HepG2 (cell line): Measurements from ENCODE around the gene PKD1L1. TPM values are rescaled to one million over a fixed set of nuclear protein-coding genes. Genes with fewer than 3 reads are reported as not detected.

Experiments
- ATAC-seq: fragments of 200-7000 bp; cut with Tn5 transposase; 3 replicates; pipeline ENCODE4 v1.9.1; 2020; ENCODE audit warnings: mild to moderate bottlenecking, moderate library complexity
- BruUV-seq: library from RNA; stranded (reverse); fragments of 400-500 nt; replicated peaks from 2 replicates; lab custom pipeline; 2021; lab: Mats Ljungman, UMichigan
- CTCF ChIA-PET: fragments of 300-600 bp; formaldehyde crosslinking; extraction: SDS; loops from one replicate; lab custom pipeline; 2021; ENCODE audit warnings: low total read pairs, inconsistent platforms, low intra/inter-chr PET ratio; lab: Yijun Ruan, JAX
- POLR2A ChIA-PET: fragments of 350-600 bp; sonication (Branson Sonifier 250); formaldehyde crosslinking; loops from one replicate; lab custom pipeline; 2020; ENCODE audit warnings: antibody characterized with exemption, inconsistent platforms; lab: Yijun Ruan, JAX
- DNase-seq: peaks from one replicate; pipeline ENCODE4 v3.0.0-alpha.2; 2015; ENCODE audit warnings: low spot score
- FAIRE-seq: peaks from 3 replicates; lab custom pipeline; 2011; peaks lifted over from hg19 to GRCh38; lab: Jason Lieb, UNC
- H2AFZ ChIP-seq: one replicate; pipeline ENCODE4 v1.6.1; 2011; ENCODE audit warnings: low read length, inconsistent platforms
- H3K27ac ChIP-seq: fragments of 300-600 bp; 3 replicates; pipeline ENCODE4 v1.8.0; 2011; ENCODE audit warnings: mixed run types, mild to moderate bottlenecking, mixed read lengths, low read length, inconsistent platforms; ENCODE audit not compliant: insufficient read depth; ENCODE audit errors: extremely low read length
- H3K27me3 ChIP-seq, 2 experiments: fragments of 200-600 bp in 1 of 2; 2 replicates in 1 of 2; 3 replicates in 1 of 2; pipeline versions ENCODE4 v1.6.0 to v1.8.0; 2011; ENCODE audit warnings: low read length in 2 of 2, mild to moderate bottlenecking in 2 of 2, moderate library complexity in 2 of 2, inconsistent platforms in 1 of 2; ENCODE audit not compliant: insufficient read depth in 2 of 2, control insufficient read depth in 1 of 2
- H3K36me3 ChIP-seq, 2 experiments: fragments of 200-600 bp in 1 of 2; replicated peaks in 1 of 2; 2 replicates in 1 of 2; 3 replicates in 1 of 2; pipeline versions ENCODE4 v1.5.1 to v1.8.0; 2011; ENCODE audit warnings: low read length in 2 of 2, inconsistent platforms in 1 of 2; ENCODE audit not compliant: insufficient read depth in 2 of 2, control insufficient read depth in 1 of 2
- H3K4me1 ChIP-seq: 2 replicates; pipeline ENCODE4 v1.5.1; 2012; ENCODE audit warnings: low read length, inconsistent platforms; ENCODE audit not compliant: insufficient read depth
- H3K4me2 ChIP-seq: 2 replicates; pipeline ENCODE4 v1.6.0; 2011; ENCODE audit warnings: low read depth, low read length, inconsistent platforms
- H3K4me3 ChIP-seq, 3 experiments: fragments of 200-600 bp in 1 of 3; sonication (generic), shearing (Covaris generic) in 1 of 3; replicated peaks in 1 of 3; 2 replicates each; pipeline ENCODE4 v1.5.1; 2011 to 2016; ENCODE audit warnings: low read length in 3 of 3, inconsistent platforms in 2 of 3, low read depth in 2 of 3, mild to moderate bottlenecking in 2 of 3, control low read depth in 1 of 3, mixed read lengths in 1 of 3; ENCODE audit not compliant: insufficient read depth in 1 of 3
- H3K79me2 ChIP-seq: one replicate; pipeline ENCODE4 v1.6.1; 2011; ENCODE audit warnings: low read length, inconsistent platforms; ENCODE audit not compliant: insufficient read depth
- H3K9ac ChIP-seq: 2 replicates; pipeline ENCODE4 v1.6.0; 2011; ENCODE audit warnings: mild to moderate bottlenecking, low read depth, low read length, inconsistent platforms; ENCODE audit not compliant: insufficient read depth
- H3K9me3 ChIP-seq: 2 replicates; pipeline ENCODE4 v1.5.1; 2012; ENCODE audit warnings: mild to moderate bottlenecking, low read length
- H4K20me1 ChIP-seq: 2 replicates; pipeline ENCODE4 v1.6.0; 2011; ENCODE audit warnings: inconsistent platforms, mild to moderate bottlenecking, low read length, moderate library complexity; ENCODE audit not compliant: insufficient read depth
- ADNP ChIP-seq: sonication (generic); formaldehyde crosslinking; IDR thresholded peaks from 2 replicates; pipeline ENCODE4 v1.4.0; 2020; ENCODE audit warnings: missing genetic modification reagents
- ATF6 ChIP-seq: sonication (generic); formaldehyde crosslinking; conservative IDR thresholded peaks from 2 replicates; pipeline ENCODE4 v1.4.0; 2020; ENCODE audit warnings: missing genetic modification reagents
- CBX2 ChIP-seq, 2 experiments: fragments of 200-600 bp in 1 of 2; sonication (generic); formaldehyde crosslinking in 1 of 2; IDR thresholded peaks; 2 replicates each; pipeline versions ENCODE4 v1.7.0 to v1.8.1; 2018 to 2022; ENCODE audit warnings: low read depth in 2 of 2, low read length in 1 of 2, mild to moderate bottlenecking in 1 of 2, missing genetic modification reagents in 1 of 2
- CCAR2 ChIP-seq: fragments of 200-400 bp; formaldehyde crosslinking; optimal IDR thresholded peaks from 2 replicates; pipeline ENCODE3; 2018; ENCODE audit warnings: low read depth, mild to moderate bottlenecking, low read length, moderate library complexity
- HCFC1 ChIP-seq: fragments of 150-350 bp; IDR thresholded peaks from 2 replicates; pipeline ENCODE4 v1.6.1; 2014; ENCODE audit warnings: low read depth, low read length
- NR2C2 ChIP-seq: sonication (generic); formaldehyde crosslinking; IDR thresholded peaks from 2 replicates; pipeline ENCODE4 v1.4.0; 2020; ENCODE audit warnings: missing genetic modification reagents, mild to moderate bottlenecking, moderate library complexity, borderline replicate concordance
- PLRG1 ChIP-seq: fragments of 450-650 bp; conservative IDR thresholded peaks from 2 replicates; pipeline ENCODE4 v1.6.1; 2016
- POLR2AphosphoS5 ChIP-seq: IDR thresholded peaks from 2 replicates; pipeline ENCODE4 v1.6.1; 2012; ENCODE audit warnings: low read depth, low read length
- PRDM4 ChIP-seq: sonication (generic); formaldehyde crosslinking; IDR thresholded peaks from 2 replicates; pipeline ENCODE4 v1.9.0; 2021; ENCODE audit warnings: missing genetic modification reagents, borderline replicate concordance
- SP2 ChIP-seq: sonication (generic); formaldehyde crosslinking; IDR thresholded peaks from 2 replicates; pipeline ENCODE4 v1.5.1; 2020; ENCODE audit warnings: mild to moderate bottlenecking, missing genetic modification reagents
- SRSF9 ChIP-seq: fragments of 200-400 bp; formaldehyde crosslinking; IDR thresholded peaks from 2 replicates; pipeline ENCODE4 v1.6.1; 2018; ENCODE audit warnings: borderline replicate concordance, mild to moderate bottlenecking, low read depth, low read length; ENCODE audit not compliant: insufficient read depth, poor library complexity, severe bottlenecking
- TEAD3 ChIP-seq: optimal IDR thresholded peaks from 2 replicates; pipeline ENCODE3; 2016; ENCODE audit warnings: borderline replicate concordance
- XRCC5 ChIP-seq: fragments of 200-400 bp; formaldehyde crosslinking; optimal IDR thresholded peaks from 2 replicates; pipeline ENCODE3; 2017; ENCODE audit warnings: mild to moderate bottlenecking, low read length
- ZNF280D ChIP-seq: sonication (generic); formaldehyde crosslinking; IDR thresholded peaks from 2 replicates; pipeline ENCODE4 v1.5.1; 2020; ENCODE audit warnings: mild to moderate bottlenecking, missing genetic modification reagents
- ZNF33B ChIP-seq: sonication (generic); formaldehyde crosslinking; IDR thresholded peaks from 2 replicates; pipeline ENCODE4 v1.5.1; 2020; ENCODE audit warnings: mild to moderate bottlenecking, missing genetic modification reagents
- ZNF556 ChIP-seq: sonication (generic); formaldehyde crosslinking; IDR thresholded peaks from 2 replicates; pipeline ENCODE4 v1.4.0; 2020; ENCODE audit warnings: mild to moderate bottlenecking, missing genetic modification reagents, borderline replicate concordance
- ZNF629 ChIP-seq: sonication (generic); formaldehyde crosslinking; conservative IDR thresholded peaks from 2 replicates; pipeline ENCODE4 v1.5.0; 2020; ENCODE audit warnings: missing genetic modification reagents
- ZNF720 ChIP-seq: sonication (generic); formaldehyde crosslinking; IDR thresholded peaks from 2 replicates; pipeline ENCODE4 v1.4.0; 2020; ENCODE audit warnings: missing genetic modification reagents
- ZSCAN21 ChIP-seq: sonication (generic); formaldehyde crosslinking; IDR thresholded peaks from 2 replicates; pipeline ENCODE4 v1.8.0; 2022; ENCODE audit warnings: mild to moderate bottlenecking, missing genetic modification reagents, moderate library complexity, borderline replicate concordance
- WGBS: methylation state at CpG from one replicate; pipeline ENCODE4 v1.1.6; 2017; ENCODE audit warnings: low lambda C conversion rate; 5-methylcytosine and 5-hydroxymethylcytosine counted together
- in situ Hi-C: cut with HindIII; loops from 2 replicates; pipeline ENCODE4 v1.10.0; 2017; ENCODE audit warnings: low pct_unique_long_range_greater_than_20kb; ENCODE audit not compliant: extremely low pct_ligation_motif_present
- intact Hi-C: fragments of 100-400 bp; cut with micrococcal nuclease; formaldehyde crosslinking; loops from one replicate; pipeline ENCODE4 v1.10.0; 2022; ENCODE audit not compliant: unreplicated experiment
- polyA plus RNA-seq, 8 experiments: library from polyadenylated mRNA; depleted of rRNA in 3 of 8; stranded (reverse) in 7 of 8; unstranded in 1 of 8; fragments of >200 nt; fragmentation: Illumina TruSeq in 4 of 8; extraction: Trizol in 4 of 8; gene quantifications; 2 replicates each; pipeline versions ENCODE4 v1.2.1 to v1.2.3, GENCODE V29; 2011 to 2016; ENCODE audit warnings: low read depth in 4 of 8, missing spikeins in 1 of 8, mixed read lengths in 1 of 8; ENCODE audit not compliant: insufficient read depth in 1 of 8
- total RNA-seq, 5 experiments: library from RNA; depleted of rRNA; stranded (reverse); fragments of >200 nt; fragmentation: Illumina TruSeq; extraction: Trizol; gene quantifications; 2 replicates each; pipeline ENCODE4 v1.2.3, GENCODE V29; 2016; ENCODE audit warnings: low read depth in 1 of 5

The PKD1L1 gene
- total and polyA plus RNA-seq, 2 of the 13 experiments (the other 11 are each of a cell fraction or from before 2014, with no cell fraction given), result 0.01 TPM; not detected in 1

- H3K9me3 ChIP-seq, result no peaks in the 10 kb centered on the region
- in situ Hi-C loops (no loop called here), intact Hi-C loops (no loop called here)
- ATAC-seq, result no peak
- no peak for DNase-seq
- H3K27me3 ChIP-seq, result no peaks in the 10 kb centered on the region
- no peak overlapping the region for H3K4me2 ChIP-seq
- BruUV-seq, result no TSS peak
- H3K9ac ChIP-seq, result no peak overlapping the region
- ChIA-PET CTCF (no interaction called here), POLR2A (interaction anchor here (1.8 kb wide), 1 partner anchor 9 kb away, joined by 6 read pairs; no protein-coding TSS in a partner anchor)
- no peaks in the 10 kb centered on the region for H3K79me2 ChIP-seq
- H3K4me1 ChIP-seq, result peaks cover 60% of the 10 kb centered on the region
- H3K36me3 ChIP-seq, result no peaks in the 10 kb centered on the region
- H3K4me3 ChIP-seq, result no peak overlapping the region
- FAIRE-seq, result no peak
- no peak overlapping the region for H2AFZ ChIP-seq
- no peak overlapping the region for H3K27ac ChIP-seq
- 89% methylated on average over 5 of the region's 5 CpGs for WGBS
- no peaks in the 10 kb centered on the region for H4K20me1 ChIP-seq
- TF ChIP-seq ATF6 (CRISPR knock-in tag) (no peak), POLR2AphosphoS5 (no peak), CBX2 (IDR thresholded peaks at IDR 0.05; ENCODE audit: low read depth, low read length) (no peak), CBX2 (CRISPR knock-in tag; IDR thresholded peaks at IDR 0.05; ENCODE audit: low read depth) (no peak), TEAD3 (CRISPR knock-in tag) (no peak), XRCC5 (no peak), ZNF720 (CRISPR knock-in tag) (no peak), NR2C2 (CRISPR knock-in tag) (no peak), ZNF280D (CRISPR knock-in tag) (no peak), ZSCAN21 (no peak), ZNF33B (CRISPR knock-in tag) (no peak), SRSF9 (no peak), PLRG1 (no peak), ADNP (no peak), HCFC1 (no peak), ZNF556 (CRISPR knock-in tag) (no peak), SP2 (CRISPR knock-in tag) (no peak), CCAR2 (no peak), ZNF629 (CRISPR knock-in tag) (no peak), PRDM4 (CRISPR knock-in tag) (no peak)
Measured at GRCh38 chr7:47771990-47772360, 176.3 kb downstream of the PKD1L1 start.
